ENCODE data around the gene PRSS53.

Gene PRSS53

DNA sequence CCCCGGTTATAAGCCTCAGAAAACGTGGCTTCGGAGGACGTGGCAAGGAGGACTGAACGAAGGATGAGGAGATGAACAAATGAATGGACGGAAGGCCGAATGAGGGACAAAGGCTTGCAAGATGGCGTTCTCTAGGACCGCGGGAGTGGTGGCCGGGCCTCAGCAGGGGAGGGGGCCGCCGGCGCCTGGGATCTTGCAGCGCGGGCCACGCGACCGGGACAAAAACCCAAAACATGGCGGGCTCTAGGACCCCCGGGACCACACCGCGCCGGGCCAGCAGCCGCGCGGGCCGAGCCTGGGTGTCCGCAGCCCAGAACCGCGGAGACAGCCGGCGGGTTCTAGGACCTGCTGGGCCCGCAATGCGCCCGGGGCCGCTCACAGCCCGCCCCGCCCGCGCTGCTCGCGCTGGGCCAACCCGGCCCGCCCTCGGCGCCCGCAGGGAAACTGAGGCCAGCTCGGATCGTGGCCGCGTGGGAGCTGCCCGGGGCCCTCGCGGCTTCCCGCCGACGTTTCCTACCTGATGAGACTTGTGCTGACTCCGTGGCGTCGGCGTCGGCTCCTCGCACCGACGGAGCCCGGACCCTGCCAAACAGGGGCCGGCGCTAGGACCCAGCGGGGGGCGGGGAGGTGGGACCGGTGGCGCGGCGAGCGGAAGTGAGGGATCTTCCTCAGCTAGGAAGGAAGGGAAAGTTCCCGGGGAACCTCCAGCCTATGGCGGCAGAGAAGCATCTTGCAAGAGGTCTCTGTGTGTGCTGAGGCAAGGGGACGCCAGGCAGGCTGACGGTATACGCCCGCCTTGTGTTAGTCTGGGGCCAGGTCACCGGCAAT is 15.4 kb downstream of the PRSS53 start:
- intact Hi-C loops (cut with micrococcal nuclease) = loop anchor here (5.0 kb wide), 3 partner anchors 34 to 416 kb away; partner anchors contain the start of genes BCKDK, FBRS and HSD3B7
- peaks cover 45% of the 10 kb centered on the region for H3K36me3 Mint-ChIP-seq (ENCODE audit: low read depth)
- peak overlapping the region; percentile 94 for H3K4me3 Mint-ChIP-seq
- peak overlapping the region; percentile 91 for H3K27ac Mint-ChIP-seq
- no peaks in the 10 kb centered on the region for H3K27me3 Mint-ChIP-seq
- peaks cover 62% of the 10 kb centered on the region for H3K4me1 Mint-ChIP-seq (ENCODE audit: low read depth)
- no peaks in the 10 kb centered on the region for H3K9me3 Mint-ChIP-seq

DNA sequence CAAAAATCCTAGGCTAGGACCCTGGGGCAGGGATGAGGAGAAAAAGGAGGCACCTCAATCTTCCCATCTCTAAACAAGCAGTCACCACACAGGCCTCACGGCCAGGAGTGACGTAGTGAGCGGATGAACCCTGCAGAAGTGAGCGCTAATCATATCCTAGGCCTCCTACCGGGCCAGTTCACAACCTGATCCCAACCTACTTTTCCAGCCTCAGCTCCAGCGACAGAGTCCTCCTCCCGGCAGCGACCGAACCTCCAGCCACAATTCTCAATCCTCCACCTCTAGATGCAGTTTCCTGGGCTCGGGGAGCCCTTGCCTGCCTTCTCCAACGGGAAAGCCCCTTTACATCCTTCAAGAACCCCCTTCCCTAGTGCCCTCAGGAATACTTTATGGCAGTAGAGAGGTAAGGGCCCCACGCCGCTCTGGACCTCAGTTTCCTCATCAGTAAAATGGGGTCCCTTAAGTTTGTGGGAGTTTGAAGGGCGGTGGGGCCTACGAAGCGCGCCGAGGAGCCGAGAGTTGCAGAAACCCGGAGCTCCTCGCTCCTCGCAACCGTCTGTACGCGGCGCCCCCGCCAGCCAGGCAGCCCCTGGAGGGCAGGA is 16.1 kb downstream of the PRSS53 start:
- Mint-ChIP-seq H3K27me3 (no peaks in the 10 kb centered on the region), H3K36me3 (ENCODE audit: low read depth) (peaks cover 43% of the 10 kb centered on the region), H3K9me3 (no peaks in the 10 kb centered on the region)

DNA sequence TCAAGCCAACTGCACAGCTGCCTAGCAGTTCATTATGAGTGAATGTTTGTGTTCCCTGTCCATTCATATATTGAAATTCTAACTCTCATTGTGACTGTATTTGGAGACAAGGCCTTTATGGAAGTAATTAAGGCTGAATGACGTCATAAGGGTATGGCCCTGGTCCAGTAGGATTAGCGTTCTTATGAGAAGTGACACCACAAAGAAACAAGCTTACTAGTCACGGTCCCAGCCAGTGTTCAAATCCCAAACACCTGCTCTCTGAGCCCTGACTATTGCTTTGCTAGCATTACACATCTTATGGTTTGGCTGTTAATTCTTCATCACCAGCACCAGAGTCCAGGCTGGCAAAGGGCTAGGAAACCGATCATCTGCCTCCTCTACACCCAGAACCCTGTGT is 16.9 kb downstream of the PRSS53 start:
- Mint-ChIP-seq H3K9me3 (no peaks in the 10 kb centered on the region), H3K27me3 (no peaks in the 10 kb centered on the region), H3K4me1 (ENCODE audit: low read depth) (peaks cover 53% of the 10 kb centered on the region), H3K36me3 (ENCODE audit: low read depth) (peaks cover 37% of the 10 kb centered on the region), H3K27ac (peak overlapping the region; percentile 91), H3K4me3 (peak overlapping the region; percentile 94)
- intact Hi-C loops (cut with micrococcal nuclease) = loop anchor here (5.0 kb wide), 3 partner anchors 35 to 415 kb away; partner anchors contain the start of genes BCKDK, FBRS and HSD3B7

More for the DNA sequence above, 16.1 kb downstream of the PRSS53 start:
- Mint-ChIP-seq H3K4me3 (peak overlapping the region; percentile 94), H3K4me1 (ENCODE audit: low read depth) (peaks cover 59% of the 10 kb centered on the region), H3K27ac (peak overlapping the region; percentile 91)
- intact Hi-C loops (cut with micrococcal nuclease) = loop anchor here (5.0 kb wide), 3 partner anchors 35 to 415 kb away; partner anchors contain the start of genes BCKDK, FBRS and HSD3B7

DNA sequence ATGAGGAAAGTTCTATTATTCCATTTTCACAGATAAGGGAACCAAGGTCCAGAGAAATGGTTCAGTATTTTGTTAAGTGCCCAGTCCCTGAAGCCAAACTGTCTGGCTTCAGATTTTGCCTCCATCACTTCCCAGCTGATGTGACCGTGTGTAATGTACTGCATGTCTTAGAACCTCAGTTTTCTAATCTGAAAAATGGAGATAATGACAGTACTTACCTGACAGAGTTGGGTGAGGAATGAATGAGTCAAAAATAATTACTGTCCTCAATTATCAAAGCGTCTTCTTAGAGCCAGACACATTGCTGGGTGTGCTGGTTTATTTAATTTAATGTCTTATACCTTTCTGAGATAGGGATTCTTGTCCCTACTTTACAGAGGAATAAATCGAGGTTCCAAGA is 21.4 kb downstream of the PRSS53 start:
- no peak overlapping the region for H3K4me3 Mint-ChIP-seq
- no peaks in the 10 kb centered on the region for H3K27me3 Mint-ChIP-seq
- H3K36me3 Mint-ChIP-seq (ENCODE audit: low read depth) = peaks cover 36% of the 10 kb centered on the region
- peaks cover 39% of the 10 kb centered on the region for H3K4me1 Mint-ChIP-seq (ENCODE audit: low read depth)
- no peaks in the 10 kb centered on the region for H3K9me3 Mint-ChIP-seq
- H3K27ac Mint-ChIP-seq = no peak overlapping the region
- intact Hi-C loops (cut with micrococcal nuclease) = no loop called here

- Mint-ChIP-seq H3K4me1 (ENCODE audit: low read depth) (peaks cover 29% of the 10 kb centered on the region), H3K27me3 (no peaks in the 10 kb centered on the region), H3K27ac (no peak overlapping the region), H3K4me3 (no peak overlapping the region), H3K36me3 (ENCODE audit: low read depth) (peaks cover 60% of the 10 kb centered on the region), H3K9me3 (no peaks in the 10 kb centered on the region)
- intact Hi-C loops (cut with micrococcal nuclease) = no loop called here
These were observed 23.8 kb downstream of the PRSS53 start for GRCh38 chr16:31064882-31065461.

- Mint-ChIP-seq H3K9me3 (no peaks in the 10 kb centered on the region), H3K36me3 (ENCODE audit: low read depth) (peaks cover 61% of the 10 kb centered on the region), H3K27me3 (no peaks in the 10 kb centered on the region), H3K4me1 (ENCODE audit: low read depth) (peaks cover 24% of the 10 kb centered on the region), H3K4me3 (no peak overlapping the region), H3K27ac (no peak overlapping the region)
- intact Hi-C loops (cut with micrococcal nuclease) = no loop called here
These were observed 24.7 kb downstream of the PRSS53 start for GRCh38 chr16:31063843-31064611.

- intact Hi-C loops (cut with micrococcal nuclease) = no loop called here
- Mint-ChIP-seq H3K4me3 (no peak overlapping the region), H3K4me1 (ENCODE audit: low read depth) (peaks cover 22% of the 10 kb centered on the region), H3K27me3 (no peaks in the 10 kb centered on the region), H3K27ac (no peak overlapping the region), H3K9me3 (no peaks in the 10 kb centered on the region), H3K36me3 (ENCODE audit: low read depth) (peaks cover 62% of the 10 kb centered on the region)
These were observed 25.3 kb downstream of the PRSS53 start for GRCh38 chr16:31063495-31063842.

- intact Hi-C loops (cut with micrococcal nuclease) = no loop called here
- Mint-ChIP-seq H3K36me3 (ENCODE audit: low read depth) (peaks cover 64% of the 10 kb centered on the region), H3K4me3 (no peak overlapping the region)
These were observed 26.8 kb downstream of the PRSS53 start for GRCh38 chr16:31061813-31062440.

GRCh38 chr16:31061126-31061812 is 27.5 kb downstream of the PRSS53 start:
- Mint-ChIP-seq H3K36me3 (ENCODE audit: low read depth) (peaks cover 71% of the 10 kb centered on the region), H3K27ac (no peak overlapping the region)

More at GRCh38 chr16:31061813-31062440, 26.8 kb downstream of the PRSS53 start:
- Mint-ChIP-seq H3K27ac (no peak overlapping the region), H3K4me1 (ENCODE audit: low read depth) (peaks cover 16% of the 10 kb centered on the region), H3K9me3 (no peaks in the 10 kb centered on the region), H3K27me3 (no peaks in the 10 kb centered on the region)

GRCh38 chr16:31055613-31056012 is 33.1 kb downstream of the PRSS53 start:
- H3K4me1 Mint-ChIP-seq (ENCODE audit: low read depth) = peaks cover 26% of the 10 kb centered on the region
- H3K27ac Mint-ChIP-seq = no peak overlapping the region
- intact Hi-C loops (cut with micrococcal nuclease) = no loop called here
- H3K36me3 Mint-ChIP-seq (ENCODE audit: low read depth) = peaks cover 24% of the 10 kb centered on the region
- H3K9me3 Mint-ChIP-seq = no peaks in the 10 kb centered on the region
- no peaks in the 10 kb centered on the region for H3K27me3 Mint-ChIP-seq
- no peak overlapping the region for H3K4me3 Mint-ChIP-seq

More at GRCh38 chr16:31061126-31061812, 27.5 kb downstream of the PRSS53 start:
- Mint-ChIP-seq H3K4me1 (ENCODE audit: low read depth) (peaks cover 14% of the 10 kb centered on the region), H3K27me3 (no peaks in the 10 kb centered on the region), H3K9me3 (no peaks in the 10 kb centered on the region), H3K4me3 (no peak overlapping the region)
- intact Hi-C loops (cut with micrococcal nuclease) = no loop called here

DNA sequence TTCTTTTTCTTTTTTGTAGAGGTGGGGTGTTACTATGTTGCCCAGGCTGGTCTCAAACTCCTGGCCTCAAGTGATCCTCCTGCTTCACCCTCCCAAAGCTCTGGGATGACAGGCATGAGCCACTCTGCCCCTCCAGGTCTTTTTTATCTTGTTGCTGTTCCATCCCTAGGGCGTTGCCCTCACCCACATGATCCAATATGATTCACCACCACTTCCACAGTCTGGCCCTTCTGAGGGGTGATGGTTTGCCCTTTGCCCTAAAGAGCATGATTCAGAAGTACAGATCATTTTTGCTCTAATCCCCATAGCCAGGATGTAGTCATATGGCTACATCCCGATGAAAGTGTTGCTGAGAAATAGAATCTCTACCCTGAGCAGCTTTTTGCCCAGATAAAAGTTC is 36.6 kb downstream of the PRSS53 start:
- no peaks in the 10 kb centered on the region for H3K9me3 Mint-ChIP-seq
- H3K36me3 Mint-ChIP-seq (ENCODE audit: low read depth) = peaks cover 7% of the 10 kb centered on the region
- H3K27ac Mint-ChIP-seq = peak overlapping the region; percentile 73
- peaks cover 45% of the 10 kb centered on the region for H3K4me1 Mint-ChIP-seq (ENCODE audit: low read depth)
- no peak overlapping the region for H3K4me3 Mint-ChIP-seq
- H3K27me3 Mint-ChIP-seq = no peaks in the 10 kb centered on the region
- intact Hi-C loops (cut with micrococcal nuclease) = no loop called here

- Mint-ChIP-seq H3K36me3 (ENCODE audit: low read depth) (no peaks in the 10 kb centered on the region), H3K27ac (no peak overlapping the region), H3K4me3 (no peak overlapping the region), H3K27me3 (no peaks in the 10 kb centered on the region), H3K4me1 (ENCODE audit: low read depth) (peaks cover 51% of the 10 kb centered on the region), H3K9me3 (no peaks in the 10 kb centered on the region)
- intact Hi-C loops (cut with micrococcal nuclease) = no loop called here
These were observed 38.3 kb downstream of the PRSS53 start for GRCh38 chr16:31050280-31051030.
